Testis (tissue), 3 donors: ENCODE measurements around the gene GPR153. TPM values are rescaled to one million over a fixed set of nuclear protein-coding genes. Genes with fewer than 3 reads are reported as not detected.

Experiments
- DNase-seq: peaks from one replicate; pipeline ENCODE4 v3.0.0-alpha.2; 2019
- H3K27ac ChIP-seq, 2 donors: fragments of 200-600 bp; sonication (generic); one replicate each; pipeline ENCODE4 v1.5.1; 2019
- H3K27me3 ChIP-seq: fragments of 200-600 bp; sonication (generic); one replicate; pipeline ENCODE4 v1.5.1; 2019
- H3K36me3 ChIP-seq: fragments of 200-600 bp; sonication (generic); one replicate; pipeline ENCODE4 v1.5.1; 2017; ENCODE audit warnings: low read depth; ENCODE audit errors: missing control alignments
- H3K4me1 ChIP-seq: fragments of 200-600 bp; sonication (generic); one replicate; pipeline ENCODE4 v1.5.1; 2019
- H3K4me3 ChIP-seq, 2 donors: fragments of 200-600 bp; sonication (generic); one replicate each; pipeline ENCODE4 v1.5.1; 2017 to 2019
- H3K9me3 ChIP-seq: fragments of 200-600 bp; sonication (generic); one replicate; pipeline ENCODE4 v1.5.1; 2017
- POLR2A ChIP-seq: fragments of 450-650 bp; IDR thresholded peaks from one replicate; pipeline ENCODE4 v1.6.1; 2017; ENCODE audit warnings: antibody characterized with exemption, mild to moderate bottlenecking, moderate library complexity
- WGBS, 2 donors: methylation state at CpG; one replicate each; pipeline ENCODE4 v1.1.5; 2018; 5-methylcytosine and 5-hydroxymethylcytosine counted together
- intact Hi-C: fragments of 100-400 bp; cut with DNase I; formaldehyde crosslinking; loops from one replicate; pipeline ENCODE4 v1.15.1; 2023; ENCODE audit warnings: low total_unique reads
- polyA plus RNA-seq: library from polyadenylated mRNA; stranded (reverse); fragments of 350-450 nt; fragmentation: Illumina TruSeq; extraction: RNeasy Lipid Tissue Mini Kit (QIAGEN cat#74804); gene quantifications from one replicate; pipeline ENCODE4 v1.2.3, GENCODE V29; 2014; ENCODE audit warnings: low read depth, low replicate concordance; ENCODE audit not compliant: insufficient read depth
- total RNA-seq, 2 donors: library from RNA; depleted of rRNA; stranded (reverse); fragments of >200 nt; gene quantifications; one replicate each; pipeline ENCODE4 v1.2.3, GENCODE V29; 2016
- TF ChIP-seq, protein P1 (sequence below), 3 experiments: fragments of 450-650 bp in 2 of 3; fragments of 200-600 bp in 1 of 3; sonication (generic) in 1 of 3; IDR thresholded peaks; one replicate each; pipeline ENCODE4 v1.5.1; 2016 to 2019; ENCODE audit warnings: antibody characterized with exemption in 3 of 3, mild to moderate bottlenecking in 2 of 3, moderate library complexity in 1 of 3

GPR153 gene
- total and polyA plus RNA-seq, 3 donors from 2014 or later = 5.7 to 6.3 (median 5.8) TPM

DNA sequence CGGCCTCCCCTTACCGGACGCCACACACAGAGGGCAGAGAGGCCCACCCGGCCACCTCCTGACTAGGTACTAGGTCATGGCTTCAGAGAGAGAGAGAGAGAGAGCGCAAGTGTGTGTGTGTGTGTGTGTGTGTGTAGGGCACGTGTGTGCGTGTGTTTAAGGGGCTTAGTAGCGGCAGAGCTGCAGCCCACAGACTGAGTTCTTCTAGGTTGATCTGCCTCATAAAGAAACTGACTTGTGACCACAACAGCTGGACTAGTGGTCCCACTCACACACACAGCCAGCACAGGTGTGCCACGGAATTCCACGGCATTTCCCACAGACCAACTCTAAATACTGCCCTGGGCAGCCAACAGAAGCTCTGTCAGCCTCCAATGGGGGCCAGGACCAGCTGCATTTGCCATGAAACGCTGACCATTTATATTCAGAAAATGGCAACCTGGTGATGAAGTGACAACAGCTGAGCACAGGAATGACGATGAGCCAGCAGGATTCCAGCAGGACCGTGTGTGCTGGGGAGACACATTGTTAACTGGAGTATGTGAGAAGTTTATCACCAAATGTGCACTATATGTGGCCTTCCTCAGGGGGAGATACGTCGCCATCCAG lies 38.8 kb upstream of the GPR153 start:
- no peak overlapping the region for H3K27ac ChIP-seq
- no peak overlapping the region for H3K4me3 ChIP-seq
- H3K36me3 ChIP-seq = no peaks in the 10 kb centered on the region
- no peak for DNase-seq
- H3K9me3 ChIP-seq = no peaks in the 10 kb centered on the region
- 92 to 94% methylated on average over 15 of the region's 15 CpGs for WGBS, 2 donors
- no peak for TF ChIP-seq POLR2A
- TF ChIP-seq, protein P1, sequence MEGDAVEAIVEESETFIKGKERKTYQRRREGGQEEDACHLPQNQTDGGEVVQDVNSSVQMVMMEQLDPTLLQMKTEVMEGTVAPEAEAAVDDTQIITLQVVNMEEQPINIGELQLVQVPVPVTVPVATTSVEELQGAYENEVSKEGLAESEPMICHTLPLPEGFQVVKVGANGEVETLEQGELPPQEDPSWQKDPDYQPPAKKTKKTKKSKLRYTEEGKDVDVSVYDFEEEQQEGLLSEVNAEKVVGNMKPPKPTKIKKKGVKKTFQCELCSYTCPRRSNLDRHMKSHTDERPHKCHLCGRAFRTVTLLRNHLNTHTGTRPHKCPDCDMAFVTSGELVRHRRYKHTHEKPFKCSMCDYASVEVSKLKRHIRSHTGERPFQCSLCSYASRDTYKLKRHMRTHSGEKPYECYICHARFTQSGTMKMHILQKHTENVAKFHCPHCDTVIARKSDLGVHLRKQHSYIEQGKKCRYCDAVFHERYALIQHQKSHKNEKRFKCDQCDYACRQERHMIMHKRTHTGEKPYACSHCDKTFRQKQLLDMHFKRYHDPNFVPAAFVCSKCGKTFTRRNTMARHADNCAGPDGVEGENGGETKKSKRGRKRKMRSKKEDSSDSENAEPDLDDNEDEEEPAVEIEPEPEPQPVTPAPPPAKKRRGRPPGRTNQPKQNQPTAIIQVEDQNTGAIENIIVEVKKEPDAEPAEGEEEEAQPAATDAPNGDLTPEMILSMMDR (IDR thresholded peaks at IDR 0.05) = no peak
- no peaks in the 10 kb centered on the region for H3K4me1 ChIP-seq
- no peaks in the 10 kb centered on the region for H3K27me3 ChIP-seq
- intact Hi-C loops = no loop called here

DNA sequence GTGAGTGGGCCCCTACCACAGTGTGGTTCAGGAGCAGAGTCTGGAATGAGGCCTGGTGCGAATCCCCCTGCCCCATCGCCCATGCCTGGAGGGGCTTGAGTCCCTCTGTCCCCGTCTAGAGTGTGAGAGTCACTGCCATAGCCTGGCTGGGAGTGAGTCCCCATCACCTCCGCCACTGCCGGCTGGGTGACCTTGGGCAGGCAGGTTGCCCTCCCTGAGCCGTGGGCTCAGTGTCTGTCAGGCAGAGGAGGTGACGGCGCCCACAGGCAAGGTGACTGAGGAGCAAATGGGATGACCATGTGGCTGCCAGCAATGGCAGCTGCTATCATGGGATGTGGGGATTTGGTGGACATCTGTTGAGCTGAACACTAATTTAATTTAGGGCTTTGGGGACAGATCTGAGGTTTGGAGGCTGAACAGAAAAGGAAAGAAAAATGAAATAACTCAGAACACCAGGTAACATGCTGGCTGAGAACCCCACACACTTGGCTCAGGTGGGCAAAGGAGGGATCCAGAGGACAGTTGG lies 38.1 kb upstream of the GPR153 start:
- Histone ChIP-seq H3K9me3 (no peaks in the 10 kb centered on the region), H3K27ac (no peak overlapping the region), H3K4me1 (no peaks in the 10 kb centered on the region), H3K36me3 (no peaks in the 10 kb centered on the region), H3K4me3 (no peak overlapping the region), H3K27me3 (no peaks in the 10 kb centered on the region)
- 92 to 94% methylated on average over 8 of the region's 8 CpGs for WGBS, 2 donors
- no peak for DNase-seq
- intact Hi-C loops = no loop called here
- TF ChIP-seq, protein P1 (IDR thresholded peaks at IDR 0.05) = no peak
- TF ChIP-seq POLR2A = no peak

DNA sequence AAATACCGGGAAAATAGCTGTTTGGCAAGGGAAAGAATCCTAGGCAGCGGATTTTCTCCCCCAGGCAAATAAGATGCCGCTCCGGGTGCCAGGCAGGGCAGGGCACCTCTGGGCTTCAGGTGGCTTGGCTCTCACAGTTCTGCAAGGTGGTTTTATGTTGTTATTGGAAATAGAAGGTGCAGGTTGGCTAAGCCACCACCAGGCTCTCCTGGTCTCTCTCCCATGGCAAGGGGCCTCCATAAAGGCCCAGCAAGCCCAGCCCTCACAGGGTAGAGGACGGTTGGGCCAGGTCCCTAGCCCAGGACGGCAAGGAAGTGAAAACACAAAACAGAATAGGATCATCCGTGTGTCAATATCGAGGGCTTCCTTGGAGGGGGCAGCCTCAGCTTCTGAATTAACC lies 37.6 kb upstream of the GPR153 start:
- no peak overlapping the region for H3K27ac ChIP-seq
- no peak for DNase-seq
- H3K4me3 ChIP-seq = no peak overlapping the region
- no peaks in the 10 kb centered on the region for H3K9me3 ChIP-seq
- H3K4me1 ChIP-seq = no peaks in the 10 kb centered on the region
- TF ChIP-seq, protein P1 (IDR thresholded peaks at IDR 0.05) = no peak
- TF ChIP-seq POLR2A = no peak
- 93 to 95% methylated on average over 8 of the region's 8 CpGs for WGBS, 2 donors
- H3K36me3 ChIP-seq = no peaks in the 10 kb centered on the region
- intact Hi-C loops = no loop called here
- H3K27me3 ChIP-seq = no peaks in the 10 kb centered on the region

DNA sequence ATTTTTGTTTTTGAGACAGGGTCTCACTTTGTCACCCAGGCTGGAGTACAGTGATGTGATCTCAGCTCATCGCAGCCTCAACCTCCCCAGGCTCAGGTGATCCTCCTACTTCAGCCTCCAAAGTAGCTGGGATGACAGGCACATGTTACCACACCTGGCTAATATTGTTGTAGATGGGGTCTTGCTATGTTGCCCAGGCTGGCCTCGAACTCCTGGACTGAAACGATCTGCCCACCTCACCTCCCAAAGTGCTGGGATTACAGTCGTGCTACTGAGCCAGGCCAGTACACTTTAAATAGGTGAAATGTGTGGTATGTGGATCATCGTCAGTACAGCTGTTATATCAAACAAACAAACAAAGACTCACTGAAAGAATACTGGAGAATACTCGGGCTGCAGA lies 35.0 kb upstream of the GPR153 start:
- TF ChIP-seq, protein P1 (IDR thresholded peaks at IDR 0.05) = no peak
- no peak for TF ChIP-seq POLR2A
- no peaks in the 10 kb centered on the region for H3K9me3 ChIP-seq
- H3K27ac ChIP-seq = no peak overlapping the region
- no peak overlapping the region for H3K4me3 ChIP-seq
- no peaks in the 10 kb centered on the region for H3K4me1 ChIP-seq
- intact Hi-C loops = no loop called here
- H3K36me3 ChIP-seq = no peaks in the 10 kb centered on the region
- WGBS, 2 donors = 82 to 92% methylated on average over 6 of the region's 6 CpGs
- no peaks in the 10 kb centered on the region for H3K27me3 ChIP-seq
- no peak for DNase-seq
